Tibial nerve (tissue), 4 donors: ENCODE data around the gene PURB.

Experiments
- CTCF ChIP-seq, 5 experiments: fragments of 200-600 bp in 3 of 5; fragments of 450-650 bp in 2 of 5; sonication (generic) in 3 of 5; IDR thresholded peaks; one replicate each; pipeline ENCODE4 v1.5.1; 2016 to 2019; ENCODE audit warnings: antibody characterized with exemption in 5 of 5, mild to moderate bottlenecking in 3 of 5, moderate library complexity in 2 of 5
- EP300 ChIP-seq, 2 donors: sonication (generic); formaldehyde crosslinking; IDR thresholded peaks; one replicate each; pipeline ENCODE4 v1.6.1; 2017; ENCODE audit warnings: antibody characterized with exemption in 2 of 2, mild to moderate bottlenecking in 1 of 2

- TF ChIP-seq CTCF (IDR thresholded peaks at IDR 0.05) (no peak), EP300 (IDR thresholded peaks at IDR 0.05) (no peak)
Observed at GRCh38 chr7:44852590-44852989, 32.7 kb downstream of the PURB start.
